GM23338 (cell line): ENCODE data around the gene BRCC3. TPM values are rescaled to one million over a fixed set of nuclear protein-coding genes. Genes with fewer than 3 reads are reported as not detected.

ENCODE experiments used
- ATAC-seq: fragments of 200-7000 bp; cut with Tn5 transposase; 3 replicates; pipeline ENCODE4 v1.9.1; 2020
- DNase-seq: peaks from one replicate; pipeline ENCODE4 v3.0.0-alpha.2; 2015; ENCODE audit warnings: low spot score
- H2AFZ ChIP-seq: fragments of 200-600 bp; sonication (generic); 2 replicates; pipeline ENCODE4 v1.8.0; 2016; ENCODE audit warnings: antibody characterized with exemption, mild to moderate bottlenecking, moderate library complexity
- H3F3A ChIP-seq: fragments of 200-600 bp; sonication (generic); replicated peaks from 2 replicates; pipeline ENCODE4 v1.8.0; 2017; ENCODE audit warnings: antibody characterized with exemption, mixed run types, low read depth
- H3K27ac ChIP-seq: fragments of 200-600 bp; sonication (generic); 2 replicates; pipeline ENCODE4 v1.6.1; 2016; ENCODE audit warnings: low read depth
- H3K27me3 ChIP-seq: fragments of 200-600 bp; sonication (generic); 2 replicates; pipeline ENCODE4 v1.8.0; 2016; ENCODE audit warnings: mild to moderate bottlenecking, mixed run types, moderate library complexity; ENCODE audit not compliant: insufficient read depth
- H3K36me3 ChIP-seq: fragments of 200-600 bp; sonication (generic); 2 replicates; pipeline ENCODE4 v1.8.0; 2016; ENCODE audit warnings: mild to moderate bottlenecking; ENCODE audit not compliant: insufficient read depth
- H3K4me1 ChIP-seq: fragments of 200-600 bp; sonication (generic); 2 replicates; pipeline ENCODE4 v1.8.0; 2016; ENCODE audit warnings: mild to moderate bottlenecking, moderate library complexity; ENCODE audit not compliant: insufficient read depth
- H3K4me2 ChIP-seq: fragments of 200-600 bp; sonication (generic); 2 replicates; pipeline ENCODE4 v1.7.1; 2017; ENCODE audit warnings: mixed run types
- H3K4me3 ChIP-seq: fragments of 200-600 bp; sonication (generic); 2 replicates; pipeline ENCODE4 v1.6.1; 2016; ENCODE audit warnings: mixed run types
- H3K79me2 ChIP-seq: fragments of 200-600 bp; sonication (generic); replicated peaks from 2 replicates; pipeline ENCODE4 v1.8.0; 2017; ENCODE audit warnings: mild to moderate bottlenecking; ENCODE audit not compliant: insufficient read depth
- H3K9me2 ChIP-seq: fragments of 200-600 bp; sonication (generic); 2 replicates; pipeline ENCODE4 v1.8.0; 2017; ENCODE audit not compliant: insufficient read depth
- H4K20me1 ChIP-seq: fragments of 200-600 bp; sonication (generic); replicated peaks from 2 replicates; pipeline ENCODE4 v1.8.0; 2017; ENCODE audit warnings: mild to moderate bottlenecking; ENCODE audit not compliant: insufficient read depth
- H3K27ac Mint-ChIP-seq: 2 replicates; pipeline ENCODE4 v1.8.0; 2020; ENCODE audit warnings: inconsistent platforms, mild to moderate bottlenecking, moderate library complexity, mixed read lengths
- H3K27me3 Mint-ChIP-seq: 3 replicates; pipeline ENCODE4 v1.8.0; 2022; ENCODE audit warnings: low read depth, mild to moderate bottlenecking, moderate library complexity, mixed read lengths, inconsistent platforms; ENCODE audit not compliant: insufficient read depth, poor library complexity
- H3K36me3 Mint-ChIP-seq: 3 replicates; pipeline ENCODE4 v1.8.0; 2021; ENCODE audit warnings: low read depth, mild to moderate bottlenecking, inconsistent platforms, moderate library complexity, mixed read lengths
- H3K4me1 Mint-ChIP-seq: 3 replicates; pipeline ENCODE4 v1.8.0; 2020; ENCODE audit warnings: mild to moderate bottlenecking, inconsistent platforms, mixed read lengths
- H3K4me3 Mint-ChIP-seq: 3 replicates; pipeline ENCODE4 v1.8.0; 2021; ENCODE audit warnings: moderate library complexity, mild to moderate bottlenecking, inconsistent platforms, mixed read lengths
- H3K9me3 Mint-ChIP-seq: 3 replicates; pipeline ENCODE4 v1.8.0; 2020; ENCODE audit warnings: moderate library complexity, mild to moderate bottlenecking, inconsistent platforms, mixed read lengths
- CREB1 ChIP-seq: fragments of 250-450 bp; sonication (Bioruptor Pico); IDR thresholded peaks from 2 replicates; pipeline ENCODE4 v1.5.0; 2020; ENCODE audit warnings: low read depth, mild to moderate bottlenecking, moderate library complexity
- EZH2 ChIP-seq: fragments of 200-600 bp; sonication (generic); IDR thresholded peaks from one replicate; pipeline ENCODE4 v1.8.0; 2017; ENCODE audit warnings: antibody characterized with exemption, mild to moderate bottlenecking, low read depth; ENCODE audit not compliant: unreplicated experiment
- EZH2phosphoT487 ChIP-seq: fragments of 200-600 bp; sonication (generic); IDR thresholded peaks from one replicate; pipeline ENCODE4 v1.8.1; 2018; ENCODE audit warnings: antibody characterized with exemption; ENCODE audit not compliant: unreplicated experiment
- JUNB ChIP-seq: IDR thresholded peaks from one replicate; pipeline ENCODE4 v1.6.1; 2016; ENCODE audit warnings: antibody characterized with exemption; ENCODE audit not compliant: unreplicated experiment
- NANOG ChIP-seq: IDR thresholded peaks from 2 replicates; pipeline ENCODE4 v1.6.1; 2016; ENCODE audit warnings: antibody characterized with exemption, borderline replicate concordance
- POLR2AphosphoS5 ChIP-seq: IDR thresholded peaks from 2 replicates; pipeline ENCODE4 v1.6.1; 2016; ENCODE audit warnings: antibody characterized with exemption, low read depth
- STAT1 ChIP-seq: IDR thresholded peaks from one replicate; pipeline ENCODE4 v1.6.1; 2016; ENCODE audit warnings: antibody characterized with exemption; ENCODE audit not compliant: unreplicated experiment
- ZNF331 ChIP-seq: fragments of 250-450 bp; sonication (Bioruptor Pico); IDR thresholded peaks from 2 replicates; pipeline ENCODE4 v1.5.0; 2020; ENCODE audit warnings: low read depth, mild to moderate bottlenecking, moderate library complexity
- polyA plus RNA-seq: library from polyadenylated mRNA; unstranded; fragments of >200 nt; fragmentation: Nextera tagmentation; extraction: Ambion mirVana; gene quantifications from 2 replicates; pipeline ENCODE4 v1.2.1, GENCODE V29; 2016
- total RNA-seq: library from RNA; depleted of rRNA; stranded (reverse); fragments of >200 nt; shearing (Covaris generic); gene quantifications from 2 replicates; pipeline ENCODE4 v1.2.3, GENCODE V29; 2014
- TF ChIP-seq, protein P1 (sequence below): fragments of 250-450 bp; sonication (Bioruptor Pico); IDR thresholded peaks from 2 replicates; pipeline ENCODE4 v1.5.0; 2020; ENCODE audit warnings: mild to moderate bottlenecking, moderate library complexity
- TF ChIP-seq, protein P2 (sequence below): IDR thresholded peaks from 2 replicates; pipeline ENCODE4 v1.6.1; 2016; ENCODE audit warnings: antibody characterized with exemption
- TF ChIP-seq, protein P3 (sequence below): IDR thresholded peaks from one replicate; pipeline ENCODE4 v1.6.1; 2018; ENCODE audit warnings: antibody characterized with exemption; ENCODE audit not compliant: unreplicated experiment
- TF ChIP-seq, protein P4 (sequence below), 2 experiments: fragments of 200-600 bp in 1 of 2; sonication (generic) in 1 of 2; conservative IDR thresholded peaks; 2 replicates each; pipeline versions ENCODE4 v1.5.1 to v1.6.1; 2016 to 2017; ENCODE audit warnings: antibody characterized with exemption in 2 of 2, low read depth in 2 of 2, mild to moderate bottlenecking in 2 of 2, moderate library complexity in 1 of 2

BRCC3 gene
- total and polyA plus RNA-seq, 2 experiments from 2014 or later, result 18.4 to 26.7 TPM

DNA sequence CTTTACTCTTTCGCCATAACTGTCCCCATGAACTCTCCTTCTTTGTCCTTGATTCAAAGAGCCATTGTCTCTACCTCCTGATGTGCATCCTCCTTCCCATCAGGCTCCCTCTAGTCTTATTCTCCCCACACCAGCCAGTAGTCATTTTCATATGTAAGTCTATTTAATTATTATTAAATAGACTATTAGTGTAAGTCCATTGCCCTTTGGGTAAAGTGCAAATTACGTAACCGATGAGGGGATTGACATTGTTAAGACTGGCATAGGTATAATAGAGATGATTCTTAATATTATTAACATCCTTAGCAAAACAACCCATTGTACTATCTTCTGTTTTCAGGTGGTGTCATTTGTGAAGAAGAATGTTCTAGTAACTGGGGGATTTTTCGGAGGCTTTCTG lies 17.1 kb upstream of the BRCC3 start:
- Histone ChIP-seq H3K36me3 (no peaks in the 10 kb centered on the region), H3K4me3 (no peak overlapping the region)
- no peaks in the 10 kb centered on the region for H3K9me3 Mint-ChIP-seq

More for the DNA sequence above, 17.1 kb upstream of the BRCC3 start:
- Histone ChIP-seq H4K20me1 (no peaks in the 10 kb centered on the region), H3K27me3 (no peaks in the 10 kb centered on the region), H3K79me2 (no peaks in the 10 kb centered on the region), H2AFZ (no peak overlapping the region), H3K27ac (no peak overlapping the region), H3K4me1 (no peaks in the 10 kb centered on the region), H3K9me2 (no peaks in the 10 kb centered on the region), H3K4me2 (no peak overlapping the region), H3F3A (no peaks in the 10 kb centered on the region)
- peaks cover 1% of the 10 kb centered on the region; the same call in 2 of the 3 replicates for H3K4me1 Mint-ChIP-seq
- TF ChIP-seq STAT1 (no peak), EZH2phosphoT487 (no peak), NANOG (no peak), JUNB (no peak), EZH2 (no peak), ZNF331 (CRISPR knock-in tag) (no peak), CREB1 (CRISPR knock-in tag) (no peak), POLR2AphosphoS5 (no peak)
- TF ChIP-seq, protein P1, sequence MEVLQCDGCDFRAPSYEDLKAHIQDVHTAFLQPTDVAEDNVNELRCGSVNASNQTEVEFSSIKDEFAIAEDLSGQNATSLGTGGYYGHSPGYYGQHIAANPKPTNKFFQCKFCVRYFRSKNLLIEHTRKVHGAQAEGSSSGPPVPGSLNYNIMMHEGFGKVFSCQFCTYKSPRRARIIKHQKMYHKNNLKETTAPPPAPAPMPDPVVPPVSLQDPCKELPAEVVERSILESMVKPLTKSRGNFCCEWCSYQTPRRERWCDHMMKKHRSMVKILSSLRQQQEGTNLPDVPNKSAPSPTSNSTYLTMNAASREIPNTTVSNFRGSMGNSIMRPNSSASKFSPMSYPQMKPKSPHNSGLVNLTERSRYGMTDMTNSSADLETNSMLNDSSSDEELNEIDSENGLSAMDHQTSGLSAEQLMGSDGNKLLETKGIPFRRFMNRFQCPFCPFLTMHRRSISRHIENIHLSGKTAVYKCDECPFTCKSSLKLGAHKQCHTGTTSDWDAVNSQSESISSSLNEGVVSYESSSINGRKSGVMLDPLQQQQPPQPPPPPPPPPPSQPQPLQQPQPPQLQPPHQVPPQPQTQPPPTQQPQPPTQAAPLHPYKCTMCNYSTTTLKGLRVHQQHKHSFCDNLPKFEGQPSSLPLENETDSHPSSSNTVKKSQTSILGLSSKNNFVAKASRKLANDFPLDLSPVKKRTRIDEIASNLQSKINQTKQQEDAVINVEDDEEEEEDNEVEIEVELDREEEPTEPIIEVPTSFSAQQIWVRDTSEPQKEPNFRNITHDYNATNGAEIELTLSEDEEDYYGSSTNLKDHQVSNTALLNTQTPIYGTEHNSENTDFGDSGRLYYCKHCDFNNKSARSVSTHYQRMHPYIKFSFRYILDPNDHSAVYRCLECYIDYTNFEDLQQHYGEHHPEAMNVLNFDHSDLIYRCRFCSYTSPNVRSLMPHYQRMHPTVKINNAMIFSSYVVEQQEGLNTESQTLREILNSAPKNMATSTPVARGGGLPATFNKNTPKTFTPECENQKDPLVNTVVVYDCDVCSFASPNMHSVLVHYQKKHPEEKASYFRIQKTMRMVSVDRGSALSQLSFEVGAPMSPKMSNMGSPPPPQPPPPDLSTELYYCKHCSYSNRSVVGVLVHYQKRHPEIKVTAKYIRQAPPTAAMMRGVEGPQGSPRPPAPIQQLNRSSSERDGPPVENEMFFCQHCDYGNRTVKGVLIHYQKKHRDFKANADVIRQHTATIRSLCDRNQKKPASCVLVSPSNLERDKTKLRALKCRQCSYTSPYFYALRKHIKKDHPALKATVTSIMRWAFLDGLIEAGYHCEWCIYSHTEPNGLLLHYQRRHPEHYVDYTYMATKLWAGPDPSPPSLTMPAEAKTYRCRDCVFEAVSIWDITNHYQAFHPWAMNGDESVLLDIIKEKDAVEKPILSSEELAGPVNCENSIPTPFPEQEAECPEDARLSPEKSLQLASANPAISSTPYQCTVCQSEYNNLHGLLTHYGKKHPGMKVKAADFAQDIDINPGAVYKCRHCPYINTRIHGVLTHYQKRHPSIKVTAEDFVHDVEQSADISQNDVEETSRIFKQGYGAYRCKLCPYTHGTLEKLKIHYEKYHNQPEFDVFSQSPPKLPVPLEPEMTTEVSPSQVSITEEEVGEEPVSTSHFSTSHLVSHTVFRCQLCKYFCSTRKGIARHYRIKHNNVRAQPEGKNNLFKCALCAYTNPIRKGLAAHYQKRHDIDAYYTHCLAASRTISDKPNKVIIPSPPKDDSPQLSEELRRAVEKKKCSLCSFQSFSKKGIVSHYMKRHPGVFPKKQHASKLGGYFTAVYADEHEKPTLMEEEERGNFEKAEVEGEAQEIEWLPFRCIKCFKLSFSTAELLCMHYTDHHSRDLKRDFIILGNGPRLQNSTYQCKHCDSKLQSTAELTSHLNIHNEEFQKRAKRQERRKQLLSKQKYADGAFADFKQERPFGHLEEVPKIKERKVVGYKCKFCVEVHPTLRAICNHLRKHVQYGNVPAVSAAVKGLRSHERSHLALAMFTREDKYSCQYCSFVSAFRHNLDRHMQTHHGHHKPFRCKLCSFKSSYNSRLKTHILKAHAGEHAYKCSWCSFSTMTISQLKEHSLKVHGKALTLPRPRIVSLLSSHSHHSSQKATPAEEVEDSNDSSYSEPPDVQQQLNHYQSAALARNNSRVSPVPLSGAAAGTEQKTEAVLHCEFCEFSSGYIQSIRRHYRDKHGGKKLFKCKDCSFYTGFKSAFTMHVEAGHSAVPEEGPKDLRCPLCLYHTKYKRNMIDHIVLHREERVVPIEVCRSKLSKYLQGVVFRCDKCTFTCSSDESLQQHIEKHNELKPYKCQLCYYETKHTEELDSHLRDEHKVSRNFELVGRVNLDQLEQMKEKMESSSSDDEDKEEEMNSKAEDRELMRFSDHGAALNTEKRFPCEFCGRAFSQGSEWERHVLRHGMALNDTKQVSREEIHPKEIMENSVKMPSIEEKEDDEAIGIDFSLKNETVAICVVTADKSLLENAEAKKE (CRISPR knock-in tag), result no peak
- TF ChIP-seq, protein P2, sequence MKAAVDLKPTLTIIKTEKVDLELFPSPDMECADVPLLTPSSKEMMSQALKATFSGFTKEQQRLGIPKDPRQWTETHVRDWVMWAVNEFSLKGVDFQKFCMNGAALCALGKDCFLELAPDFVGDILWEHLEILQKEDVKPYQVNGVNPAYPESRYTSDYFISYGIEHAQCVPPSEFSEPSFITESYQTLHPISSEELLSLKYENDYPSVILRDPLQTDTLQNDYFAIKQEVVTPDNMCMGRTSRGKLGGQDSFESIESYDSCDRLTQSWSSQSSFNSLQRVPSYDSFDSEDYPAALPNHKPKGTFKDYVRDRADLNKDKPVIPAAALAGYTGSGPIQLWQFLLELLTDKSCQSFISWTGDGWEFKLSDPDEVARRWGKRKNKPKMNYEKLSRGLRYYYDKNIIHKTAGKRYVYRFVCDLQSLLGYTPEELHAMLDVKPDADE, result no peak
- TF ChIP-seq, protein P3, sequence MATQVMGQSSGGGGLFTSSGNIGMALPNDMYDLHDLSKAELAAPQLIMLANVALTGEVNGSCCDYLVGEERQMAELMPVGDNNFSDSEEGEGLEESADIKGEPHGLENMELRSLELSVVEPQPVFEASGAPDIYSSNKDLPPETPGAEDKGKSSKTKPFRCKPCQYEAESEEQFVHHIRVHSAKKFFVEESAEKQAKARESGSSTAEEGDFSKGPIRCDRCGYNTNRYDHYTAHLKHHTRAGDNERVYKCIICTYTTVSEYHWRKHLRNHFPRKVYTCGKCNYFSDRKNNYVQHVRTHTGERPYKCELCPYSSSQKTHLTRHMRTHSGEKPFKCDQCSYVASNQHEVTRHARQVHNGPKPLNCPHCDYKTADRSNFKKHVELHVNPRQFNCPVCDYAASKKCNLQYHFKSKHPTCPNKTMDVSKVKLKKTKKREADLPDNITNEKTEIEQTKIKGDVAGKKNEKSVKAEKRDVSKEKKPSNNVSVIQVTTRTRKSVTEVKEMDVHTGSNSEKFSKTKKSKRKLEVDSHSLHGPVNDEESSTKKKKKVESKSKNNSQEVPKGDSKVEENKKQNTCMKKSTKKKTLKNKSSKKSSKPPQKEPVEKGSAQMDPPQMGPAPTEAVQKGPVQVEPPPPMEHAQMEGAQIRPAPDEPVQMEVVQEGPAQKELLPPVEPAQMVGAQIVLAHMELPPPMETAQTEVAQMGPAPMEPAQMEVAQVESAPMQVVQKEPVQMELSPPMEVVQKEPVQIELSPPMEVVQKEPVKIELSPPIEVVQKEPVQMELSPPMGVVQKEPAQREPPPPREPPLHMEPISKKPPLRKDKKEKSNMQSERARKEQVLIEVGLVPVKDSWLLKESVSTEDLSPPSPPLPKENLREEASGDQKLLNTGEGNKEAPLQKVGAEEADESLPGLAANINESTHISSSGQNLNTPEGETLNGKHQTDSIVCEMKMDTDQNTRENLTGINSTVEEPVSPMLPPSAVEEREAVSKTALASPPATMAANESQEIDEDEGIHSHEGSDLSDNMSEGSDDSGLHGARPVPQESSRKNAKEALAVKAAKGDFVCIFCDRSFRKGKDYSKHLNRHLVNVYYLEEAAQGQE, result no peak
- TF ChIP-seq, protein P4, sequence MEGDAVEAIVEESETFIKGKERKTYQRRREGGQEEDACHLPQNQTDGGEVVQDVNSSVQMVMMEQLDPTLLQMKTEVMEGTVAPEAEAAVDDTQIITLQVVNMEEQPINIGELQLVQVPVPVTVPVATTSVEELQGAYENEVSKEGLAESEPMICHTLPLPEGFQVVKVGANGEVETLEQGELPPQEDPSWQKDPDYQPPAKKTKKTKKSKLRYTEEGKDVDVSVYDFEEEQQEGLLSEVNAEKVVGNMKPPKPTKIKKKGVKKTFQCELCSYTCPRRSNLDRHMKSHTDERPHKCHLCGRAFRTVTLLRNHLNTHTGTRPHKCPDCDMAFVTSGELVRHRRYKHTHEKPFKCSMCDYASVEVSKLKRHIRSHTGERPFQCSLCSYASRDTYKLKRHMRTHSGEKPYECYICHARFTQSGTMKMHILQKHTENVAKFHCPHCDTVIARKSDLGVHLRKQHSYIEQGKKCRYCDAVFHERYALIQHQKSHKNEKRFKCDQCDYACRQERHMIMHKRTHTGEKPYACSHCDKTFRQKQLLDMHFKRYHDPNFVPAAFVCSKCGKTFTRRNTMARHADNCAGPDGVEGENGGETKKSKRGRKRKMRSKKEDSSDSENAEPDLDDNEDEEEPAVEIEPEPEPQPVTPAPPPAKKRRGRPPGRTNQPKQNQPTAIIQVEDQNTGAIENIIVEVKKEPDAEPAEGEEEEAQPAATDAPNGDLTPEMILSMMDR (conservative IDR thresholded peaks at IDR 0.05; ENCODE audit: low read depth in 2 of 2), result no peak
- no peak for ATAC-seq
- H3K27ac Mint-ChIP-seq, result no peak overlapping the region
- H3K27me3 Mint-ChIP-seq, result peaks cover 2% of the 10 kb centered on the region
- H3K4me3 Mint-ChIP-seq, result no peak overlapping the region
- DNase-seq, result no peak
- 0 out of 3 replicates have a peak, but pooled peaks cover 10% of the 10 kb centered on the region for H3K36me3 Mint-ChIP-seq
